Measurements from ENCODE around the gene LAPTM4A. TPM values are rescaled to one million over a fixed set of nuclear protein-coding genes. Genes with fewer than 3 reads are reported as not detected.
"Not testable (repeated sequence)": the region's sequence is repeated elsewhere in the genome, so short reads cannot be mapped to it uniquely, and the experiment has no call there.

LAPTM4A gene
- total and polyA plus RNA-seq, 4 donors, result 211 to 327 (median 246) TPM

DNA sequence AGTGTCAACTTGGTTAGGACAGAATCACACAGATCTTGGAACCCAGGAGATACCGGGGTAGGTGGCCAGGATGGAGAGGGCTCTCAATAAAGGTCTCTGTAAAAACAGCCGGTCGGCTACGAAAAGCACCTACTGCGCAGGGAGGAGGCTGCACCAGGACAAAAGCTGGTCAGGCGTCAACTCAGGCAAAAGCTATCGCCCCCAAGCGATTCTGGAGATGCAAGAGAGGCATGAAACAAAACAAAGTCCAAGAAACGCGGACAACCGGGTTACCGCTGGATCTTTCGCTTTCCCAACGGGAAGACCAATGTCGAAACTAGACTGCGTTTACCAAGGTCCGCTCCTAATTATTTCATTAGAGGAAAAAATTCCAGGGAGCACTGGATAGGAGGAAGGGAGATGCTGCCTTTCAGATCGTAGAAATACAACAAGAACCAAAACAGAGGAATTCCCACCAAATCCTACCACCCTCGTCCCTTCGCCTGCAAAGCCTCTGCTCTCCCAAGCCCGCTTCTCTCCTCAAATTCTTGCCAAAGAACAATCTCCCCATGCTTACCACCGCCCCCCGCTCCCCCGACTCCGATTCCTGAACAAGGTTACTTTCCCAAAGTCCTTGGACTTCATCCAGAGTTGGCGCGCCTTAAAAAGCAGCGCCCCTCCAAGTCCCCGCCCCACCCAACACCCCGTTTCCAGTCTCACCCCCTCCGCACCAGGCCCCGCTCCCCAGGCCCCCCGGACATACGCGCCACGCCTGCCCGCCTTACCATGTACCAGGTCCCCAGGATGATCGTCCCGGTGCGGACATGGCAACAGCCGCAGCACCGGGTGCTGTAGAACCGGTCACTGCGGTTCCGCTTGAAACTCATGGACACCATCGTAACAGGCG lies 539 bp downstream of the LAPTM4A start:
- WGBS, 2 donors, result 0 to 1% methylated on average over 47 of the region's 47 CpGs
- Histone ChIP-seq H3K27me3 (ENCODE audit: control insufficient read depth in 1 of 2, insufficient read depth in 2 of 2, low read length in 1 of 2) (no peaks in the 10 kb centered on the region), H3K9me3 (ENCODE audit: control insufficient read depth, low read length) (no peaks in the 10 kb centered on the region), H3K4me1 (ENCODE audit: control insufficient read depth in 1 of 2, insufficient read depth in 2 of 2, low read length in 2 of 2) (peaks cover 0 to 1% of the 10 kb centered on the region in 2 donors), H3K4me3 (ENCODE audit: low read length in 2 of 2) (peak overlapping the region; percentile 87 to 92), H3K27ac (ENCODE audit: low read depth in 1 of 2, low read length in 2 of 2) (peak overlapping the region; percentile 80 to 87), H3K36me3 (ENCODE audit: control insufficient read depth in 1 of 2, insufficient read depth in 2 of 2, low read length in 1 of 2) (no peaks in the 10 kb centered on the region)
- no peak for DNase-seq
- peak; percentile 56 for ATAC-seq (ENCODE audit: low FRiP score)
- intact Hi-C loops (cut with DNase I), result no loop called here

DNA sequence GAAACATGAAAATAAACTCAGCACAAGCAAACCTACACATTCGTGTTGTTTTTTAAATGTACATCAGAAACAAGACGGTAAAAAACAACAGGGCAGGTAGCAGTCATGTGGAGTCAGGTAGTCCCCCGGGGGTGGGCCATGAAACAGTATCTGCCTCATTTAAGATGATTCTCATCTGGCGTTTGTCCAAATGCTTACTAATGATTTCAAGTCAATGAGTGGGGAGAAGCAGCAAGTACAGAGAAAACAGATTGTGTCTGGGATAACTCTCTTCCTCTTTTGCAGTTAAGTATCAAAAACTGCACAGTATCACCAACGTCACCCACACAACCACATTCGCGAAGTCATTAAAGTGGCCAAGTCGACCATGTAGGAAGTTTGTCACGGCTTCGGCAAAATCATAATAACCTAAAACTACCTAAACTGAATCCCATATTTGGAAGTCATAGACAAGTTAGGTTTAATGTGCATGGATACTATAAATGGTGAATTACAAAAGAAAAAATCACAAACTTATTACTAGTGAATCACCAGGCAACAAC lies 1.3 kb downstream of the LAPTM4A start:
- Histone ChIP-seq H3K27ac (ENCODE audit: low read depth in 1 of 2, low read length in 2 of 2) (peak overlapping the region in 1 of 2 donors; percentile 87), H3K4me1 (ENCODE audit: control insufficient read depth in 1 of 2, insufficient read depth in 2 of 2, low read length in 2 of 2) (peaks cover 0 to 2% of the 10 kb centered on the region in 2 donors), H3K36me3 (ENCODE audit: control insufficient read depth in 1 of 2, insufficient read depth in 2 of 2, low read length in 1 of 2) (no peaks in the 10 kb centered on the region), H3K4me3 (ENCODE audit: low read length in 2 of 2) (peak overlapping the region; percentile 87 to 92), H3K27me3 (ENCODE audit: control insufficient read depth in 1 of 2, insufficient read depth in 2 of 2, low read length in 1 of 2) (no peaks in the 10 kb centered on the region), H3K9me3 (ENCODE audit: control insufficient read depth, low read length) (no peaks in the 10 kb centered on the region)
- DNase-seq (no peak), ATAC-seq (ENCODE audit: low FRiP score) (no peak)
- intact Hi-C loops (cut with DNase I), result no loop called here
- 0% methylated on average over 10 of the region's 10 CpGs for WGBS, 2 donors

DNA sequence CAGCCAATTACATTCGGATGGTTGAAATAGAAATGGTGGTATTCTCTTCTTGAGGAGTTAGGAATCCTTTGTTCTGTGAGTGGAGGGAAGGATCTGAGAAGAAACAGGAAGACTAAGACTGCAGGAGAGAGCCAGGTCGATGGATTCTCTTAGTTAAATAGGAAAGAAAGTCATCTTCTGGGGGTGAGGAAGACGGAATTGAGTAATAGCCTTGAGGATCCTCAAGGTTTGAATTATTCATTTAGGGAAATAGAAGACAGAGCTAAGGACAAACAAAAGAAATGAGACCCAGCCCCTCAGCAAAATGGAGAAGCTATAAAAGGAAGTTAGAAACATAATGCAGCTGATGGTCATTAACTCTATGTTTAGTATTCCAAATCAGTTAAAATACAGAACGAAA lies 1.8 kb downstream of the LAPTM4A start:
- 1% methylated on average over 4 of the region's 4 CpGs for WGBS, 2 donors
- no peaks in the 10 kb centered on the region for H3K9me3 ChIP-seq (ENCODE audit: control insufficient read depth, low read length)
- H3K4me3 ChIP-seq (ENCODE audit: low read length in 2 of 2), result peak overlapping the region; percentile 87 to 92
- ATAC-seq (ENCODE audit: low FRiP score) (no peak), DNase-seq (no peak)
- H3K36me3 ChIP-seq (ENCODE audit: control insufficient read depth in 1 of 2, insufficient read depth in 2 of 2, low read length in 1 of 2), result no peaks in the 10 kb centered on the region
- H3K4me1 ChIP-seq (ENCODE audit: control insufficient read depth in 1 of 2, insufficient read depth in 2 of 2, low read length in 2 of 2), result peaks cover 3% of the 10 kb centered on the region in 2 donors
- H3K27me3 ChIP-seq (ENCODE audit: control insufficient read depth in 1 of 2, insufficient read depth in 2 of 2, low read length in 1 of 2), result no peaks in the 10 kb centered on the region
- H3K27ac ChIP-seq (ENCODE audit: low read depth in 1 of 2, low read length in 2 of 2), result no peak overlapping the region
- intact Hi-C loops (cut with DNase I), result no loop called here

DNA sequence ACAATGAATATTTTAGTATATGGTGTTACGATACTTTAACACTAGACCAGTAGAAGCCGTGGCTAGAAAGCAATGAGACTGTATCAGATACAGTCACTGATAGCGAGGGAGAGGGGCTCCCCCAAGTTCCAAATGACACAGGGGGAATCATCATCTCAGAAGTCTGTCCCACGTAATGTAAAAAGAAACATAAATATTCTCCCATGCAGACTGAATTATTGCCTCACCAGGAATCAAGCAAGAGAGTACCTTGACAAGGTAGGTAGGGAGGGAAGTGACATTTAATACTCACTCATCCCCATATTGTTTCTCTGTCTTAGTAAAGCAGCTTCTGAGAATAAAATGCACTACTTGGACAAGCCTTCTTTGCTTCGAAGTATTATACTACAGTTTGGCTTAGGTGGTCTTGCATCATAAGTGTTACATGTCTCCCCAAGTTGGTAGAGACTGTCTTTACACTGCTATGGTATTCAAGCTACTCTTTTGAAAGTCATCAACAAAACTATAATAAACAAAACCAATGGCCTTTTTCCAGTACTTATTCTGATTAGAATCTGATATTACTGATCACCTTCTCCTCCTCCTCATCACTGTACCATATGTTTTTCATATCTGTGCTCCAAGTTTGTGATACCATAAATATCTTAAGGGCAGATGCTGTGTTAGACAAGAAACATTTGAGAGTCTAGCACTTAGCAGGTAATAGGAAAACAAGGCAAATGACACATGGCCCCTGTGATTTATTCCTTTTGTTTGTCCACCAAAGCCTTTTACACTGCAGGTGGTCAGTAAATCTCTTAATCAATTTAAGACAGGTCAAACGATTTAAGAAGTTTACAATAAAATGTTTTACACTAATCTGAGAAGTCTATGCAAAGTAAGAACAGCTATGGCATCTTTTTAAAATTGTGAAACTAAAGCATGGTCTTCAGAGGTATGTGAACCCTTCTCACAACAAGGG lies 2.7 kb downstream of the LAPTM4A start:
- Histone ChIP-seq H3K36me3 (ENCODE audit: control insufficient read depth in 1 of 2, insufficient read depth in 2 of 2, low read length in 1 of 2) (no peaks in the 10 kb centered on the region), H3K4me3 (ENCODE audit: low read length in 2 of 2) (peak overlapping the region; percentile 87 to 92), H3K9me3 (ENCODE audit: control insufficient read depth, low read length) (no peaks in the 10 kb centered on the region), H3K4me1 (ENCODE audit: control insufficient read depth in 1 of 2, insufficient read depth in 2 of 2, low read length in 2 of 2) (peaks cover 3 to 9% of the 10 kb centered on the region in 2 donors), H3K27me3 (ENCODE audit: control insufficient read depth in 1 of 2, insufficient read depth in 2 of 2, low read length in 1 of 2) (no peaks in the 10 kb centered on the region), H3K27ac (ENCODE audit: low read depth in 1 of 2, low read length in 2 of 2) (no peak overlapping the region)
- ATAC-seq (ENCODE audit: low FRiP score) (no peak), DNase-seq (no peak)
- whole genome bisulfite sequencing, 2 donors, result 15% methylated on average over 6 of the region's 6 CpGs
- intact Hi-C loops (cut with DNase I), result no loop called here

DNA sequence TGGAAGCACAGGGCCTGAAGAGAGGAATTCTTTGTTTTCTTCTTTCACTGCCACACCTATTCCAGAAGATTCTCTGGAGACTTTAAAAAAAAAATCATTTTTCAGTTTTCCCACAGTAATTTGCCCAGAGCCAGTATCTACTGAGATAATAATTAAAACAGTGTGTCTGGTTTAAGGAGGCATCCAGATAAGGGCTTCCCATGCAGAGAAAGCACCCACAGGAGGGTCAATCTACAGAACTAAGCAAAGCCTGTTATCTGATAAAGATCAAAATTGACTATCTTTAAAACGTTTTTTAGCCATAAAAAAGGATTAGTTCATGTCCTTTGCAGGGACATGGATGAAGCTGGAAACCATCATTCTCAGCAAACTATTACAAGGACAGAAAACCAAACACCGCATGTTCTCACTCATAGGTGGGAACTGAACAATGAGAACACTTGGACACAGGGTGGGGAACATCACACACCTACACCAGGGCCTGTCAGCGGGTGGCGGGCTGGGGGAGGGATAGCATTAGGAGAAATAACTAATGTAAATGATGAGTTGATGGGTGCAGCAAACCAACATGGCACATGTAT lies 5.6 kb downstream of the LAPTM4A start:
- intact Hi-C loops (cut with DNase I); H3K27me3 ChIP-seq (ENCODE audit: control insufficient read depth in 1 of 2, insufficient read depth in 2 of 2, low read length in 1 of 2); H3K27ac ChIP-seq (ENCODE audit: low read depth in 1 of 2, low read length in 2 of 2); ATAC-seq (ENCODE audit: low FRiP score); H3K9me3 ChIP-seq (ENCODE audit: control insufficient read depth, low read length); H3K36me3 ChIP-seq (ENCODE audit: control insufficient read depth in 1 of 2, insufficient read depth in 2 of 2, low read length in 1 of 2); H3K4me3 ChIP-seq (ENCODE audit: low read length in 2 of 2); DNase-seq: not testable (repeated sequence)
- H3K4me1 ChIP-seq (ENCODE audit: control insufficient read depth in 1 of 2, insufficient read depth in 2 of 2, low read length in 2 of 2), result peaks cover 3 to 12% of the 10 kb centered on the region in 2 donors
- 70 to 73% methylated on average over 4 of the region's 4 CpGs for WGBS, 2 donors

DNA sequence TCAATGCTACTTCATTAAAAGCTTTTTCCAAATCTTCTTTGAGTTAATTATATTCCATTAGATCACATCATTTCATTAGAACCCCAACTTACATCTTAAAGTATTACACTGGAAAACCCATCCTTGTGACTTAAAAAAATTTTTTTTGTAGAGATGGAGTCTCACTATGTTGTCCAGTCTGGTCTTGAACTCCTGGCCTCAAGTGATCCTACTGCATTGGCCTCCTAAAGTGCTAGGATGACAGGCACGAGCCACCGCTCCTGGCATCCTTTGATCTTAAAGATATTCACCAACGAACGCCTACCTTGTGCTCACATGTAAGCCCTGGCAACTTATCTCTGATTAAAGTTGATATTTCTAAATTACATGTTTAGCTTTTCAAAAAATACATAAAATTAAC lies 6.7 kb downstream of the LAPTM4A start:
- Histone ChIP-seq H3K4me3 (ENCODE audit: low read length in 2 of 2) (no peak overlapping the region), H3K36me3 (ENCODE audit: control insufficient read depth in 1 of 2, insufficient read depth in 2 of 2, low read length in 1 of 2) (peaks cover 0 to 4% of the 10 kb centered on the region in 2 donors), H3K9me3 (ENCODE audit: control insufficient read depth, low read length) (no peaks in the 10 kb centered on the region), H3K27ac (ENCODE audit: low read depth in 1 of 2, low read length in 2 of 2) (no peak overlapping the region), H3K27me3 (ENCODE audit: control insufficient read depth in 1 of 2, insufficient read depth in 2 of 2, low read length in 1 of 2) (no peaks in the 10 kb centered on the region), H3K4me1 (ENCODE audit: control insufficient read depth in 1 of 2, insufficient read depth in 2 of 2, low read length in 2 of 2) (peaks cover 3 to 12% of the 10 kb centered on the region in 2 donors)
- DNase-seq (no peak), ATAC-seq (ENCODE audit: low FRiP score) (no peak)
- 72 to 74% methylated on average over 4 of the region's 4 CpGs for WGBS, 2 donors
- intact Hi-C loops (cut with DNase I), result no loop called here

DNA sequence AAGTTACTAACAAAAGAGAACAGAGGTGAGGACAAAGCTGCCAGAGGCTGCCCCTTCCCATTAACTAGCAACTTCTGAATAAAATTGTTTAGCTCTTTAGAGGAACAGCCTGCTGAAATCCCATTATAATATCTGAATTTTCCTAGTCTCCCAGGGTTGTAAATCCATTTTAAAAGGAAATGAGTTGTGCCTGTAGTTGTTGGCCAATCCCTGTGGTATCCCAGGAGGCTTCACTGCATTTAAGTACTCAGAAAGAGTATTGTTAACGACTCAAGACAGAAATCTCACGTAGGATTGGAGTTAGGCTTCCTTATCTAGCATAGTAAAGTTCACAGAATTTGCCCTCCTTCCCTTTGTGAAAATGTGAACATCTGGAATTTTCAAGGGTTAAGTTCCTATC lies 8.9 kb downstream of the LAPTM4A start:
- Histone ChIP-seq H3K27ac (ENCODE audit: low read depth in 1 of 2, low read length in 2 of 2) (no peak overlapping the region), H3K36me3 (ENCODE audit: control insufficient read depth in 1 of 2, insufficient read depth in 2 of 2, low read length in 1 of 2) (peaks cover 0 to 4% of the 10 kb centered on the region in 2 donors), H3K9me3 (ENCODE audit: control insufficient read depth, low read length) (no peaks in the 10 kb centered on the region), H3K4me3 (ENCODE audit: low read length in 2 of 2) (no peak overlapping the region), H3K4me1 (ENCODE audit: control insufficient read depth in 1 of 2, insufficient read depth in 2 of 2, low read length in 2 of 2) (peaks cover 2 to 15% of the 10 kb centered on the region in 2 donors), H3K27me3 (ENCODE audit: control insufficient read depth in 1 of 2, insufficient read depth in 2 of 2, low read length in 1 of 2) (no peaks in the 10 kb centered on the region)
- DNase-seq (no peak), ATAC-seq (ENCODE audit: low FRiP score) (no peak)
- intact Hi-C loops (cut with DNase I), result no loop called here
- WGBS, 2 donors, result 9 to 21% methylated on average over 2 of the region's 2 CpGs

DNA sequence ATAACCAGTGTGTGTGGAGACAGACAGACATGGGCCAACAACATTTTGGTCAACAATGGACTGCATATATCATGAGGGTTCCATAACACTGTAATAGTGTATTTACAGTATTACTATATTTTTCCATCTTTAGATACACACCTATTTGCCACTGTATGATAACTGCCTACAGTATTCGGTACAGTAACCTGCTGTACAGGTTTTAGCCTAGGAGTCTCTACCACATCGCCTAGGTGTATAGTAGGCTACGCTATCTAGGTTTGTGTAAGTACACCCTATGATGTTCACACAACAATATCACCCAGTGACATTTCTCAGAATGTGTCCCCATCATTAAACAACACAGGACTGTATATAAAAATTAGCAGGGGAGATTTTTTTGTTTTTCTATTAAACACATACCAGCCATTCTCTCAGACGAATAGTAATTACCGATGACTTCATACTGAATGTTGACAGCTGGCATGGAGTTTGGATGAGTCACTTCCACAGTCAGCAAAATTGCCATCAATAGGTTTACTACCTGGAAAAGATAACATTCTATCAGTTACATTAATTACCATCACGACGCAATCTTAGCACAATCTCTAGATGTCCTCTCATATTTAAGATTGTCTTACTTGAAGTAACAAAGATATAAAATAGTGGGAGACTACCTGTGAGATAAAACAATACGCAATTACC lies 10.8 kb downstream of the LAPTM4A start:
- no peak for ATAC-seq (ENCODE audit: low FRiP score)
- Histone ChIP-seq H3K9me3 (ENCODE audit: control insufficient read depth, low read length) (no peaks in the 10 kb centered on the region), H3K27ac (ENCODE audit: low read depth in 1 of 2, low read length in 2 of 2) (no peak overlapping the region), H3K4me1 (ENCODE audit: control insufficient read depth in 1 of 2, insufficient read depth in 2 of 2, low read length in 2 of 2) (peaks cover 2 to 15% of the 10 kb centered on the region in 2 donors), H3K4me3 (ENCODE audit: low read length in 2 of 2) (no peak overlapping the region), H3K36me3 (ENCODE audit: control insufficient read depth in 1 of 2, insufficient read depth in 2 of 2, low read length in 1 of 2) (peaks cover 2 to 4% of the 10 kb centered on the region in 2 donors), H3K27me3 (ENCODE audit: control insufficient read depth in 1 of 2, insufficient read depth in 2 of 2, low read length in 1 of 2) (no peaks in the 10 kb centered on the region)
- DNase-seq, result no peak
- intact Hi-C loops (cut with DNase I), result no loop called here
- 71 to 73% methylated on average over 8 of the region's 8 CpGs for WGBS, 2 donors
